ENCODE results near the gene HMGXB3. TPM values are rescaled to one million over a fixed set of nuclear protein-coding genes. Genes with fewer than 3 reads are reported as not detected.
"Not testable (repeated sequence)": the region's sequence is repeated elsewhere in the genome, so short reads cannot be mapped to it uniquely, and the experiment has no call there.

Gene HMGXB3
- total and polyA plus RNA-seq, 11 donors, result 10.7 to 25.9 (median 17.5) TPM

DNA sequence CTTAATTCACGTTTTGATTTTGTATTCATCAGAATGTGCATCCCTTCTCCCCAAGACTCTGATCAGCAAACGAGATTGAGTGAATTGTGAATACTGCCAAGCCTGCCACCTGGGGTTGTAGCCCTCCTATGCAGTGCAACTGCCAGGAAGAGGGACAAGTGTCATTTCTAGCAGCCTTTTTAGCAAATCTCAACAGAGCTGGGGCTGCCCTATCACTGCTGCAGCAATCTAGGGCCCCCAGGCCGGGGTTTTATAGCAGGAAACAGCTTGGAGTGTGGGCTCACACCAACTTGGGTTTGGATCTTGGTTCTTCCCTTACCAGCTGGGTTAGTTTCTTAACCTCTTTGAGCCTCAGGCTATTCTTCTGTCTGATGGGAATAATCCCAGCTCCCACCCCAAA lies 81.8 kb downstream of the HMGXB3 start:
- Histone ChIP-seq H3K36me3 (peaks cover 0 to 36% (median 0%) of the 10 kb centered on the region in 9 donors), H3K4me1 (peaks cover 0 to 37% (median 0%) of the 10 kb centered on the region in 12 donors), H3K9me3 (no peaks in the 10 kb centered on the region), H3K27ac (peak overlapping the region in 5 of 12 donors; percentile 34 to 90 (median 42)), H3K4me3 (peak overlapping the region in 8 of 12 donors; percentile 4 to 65 (median 20)), H3K27me3 (peaks cover 0 to 6% (median 0%) of the 10 kb centered on the region in 9 donors)
- DNase-seq, result peak in 1 of 5 donors; percentile 11
- intact Hi-C loops (cut with DNase I), result no loop called here
- ATAC-seq, result no peak
- TF ChIP-seq, protein P1, sequence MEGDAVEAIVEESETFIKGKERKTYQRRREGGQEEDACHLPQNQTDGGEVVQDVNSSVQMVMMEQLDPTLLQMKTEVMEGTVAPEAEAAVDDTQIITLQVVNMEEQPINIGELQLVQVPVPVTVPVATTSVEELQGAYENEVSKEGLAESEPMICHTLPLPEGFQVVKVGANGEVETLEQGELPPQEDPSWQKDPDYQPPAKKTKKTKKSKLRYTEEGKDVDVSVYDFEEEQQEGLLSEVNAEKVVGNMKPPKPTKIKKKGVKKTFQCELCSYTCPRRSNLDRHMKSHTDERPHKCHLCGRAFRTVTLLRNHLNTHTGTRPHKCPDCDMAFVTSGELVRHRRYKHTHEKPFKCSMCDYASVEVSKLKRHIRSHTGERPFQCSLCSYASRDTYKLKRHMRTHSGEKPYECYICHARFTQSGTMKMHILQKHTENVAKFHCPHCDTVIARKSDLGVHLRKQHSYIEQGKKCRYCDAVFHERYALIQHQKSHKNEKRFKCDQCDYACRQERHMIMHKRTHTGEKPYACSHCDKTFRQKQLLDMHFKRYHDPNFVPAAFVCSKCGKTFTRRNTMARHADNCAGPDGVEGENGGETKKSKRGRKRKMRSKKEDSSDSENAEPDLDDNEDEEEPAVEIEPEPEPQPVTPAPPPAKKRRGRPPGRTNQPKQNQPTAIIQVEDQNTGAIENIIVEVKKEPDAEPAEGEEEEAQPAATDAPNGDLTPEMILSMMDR (IDR thresholded peaks at IDR 0.05), result no peak
- TF ChIP-seq POLR2A (IDR thresholded peaks at IDR 0.05), result no peak
- 51 to 73% (median 62%) methylated on average over 3 of the region's 3 CpGs for WGBS, 4 donors

DNA sequence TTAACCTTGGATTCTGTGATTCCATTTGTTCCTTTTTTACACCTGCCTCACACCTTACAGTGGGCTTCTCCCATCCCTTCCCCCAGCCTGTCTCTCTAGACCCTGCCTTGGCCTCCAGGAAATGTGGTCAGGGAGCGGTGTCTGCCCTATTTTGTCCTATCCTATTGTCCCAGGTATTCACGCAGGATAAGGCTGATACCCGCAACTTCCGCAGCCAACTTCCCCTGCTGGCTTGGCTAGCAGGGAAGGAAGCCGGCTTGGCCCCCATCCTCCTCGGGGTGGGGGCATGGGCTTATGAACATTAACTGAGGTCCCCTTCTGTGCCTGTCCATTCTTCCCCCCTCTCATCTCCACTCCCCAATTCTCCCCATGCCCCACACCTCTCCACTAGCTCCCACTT lies 82.3 kb downstream of the HMGXB3 start:
- ATAC-seq, result peak in 1 of 4 donors; percentile 13
- TF ChIP-seq, protein P1 (IDR thresholded peaks at IDR 0.05), result no peak
- no peak for TF ChIP-seq POLR2A (IDR thresholded peaks at IDR 0.05)
- DNase-seq, result peak in 1 of 5 donors; percentile 34

DNA sequence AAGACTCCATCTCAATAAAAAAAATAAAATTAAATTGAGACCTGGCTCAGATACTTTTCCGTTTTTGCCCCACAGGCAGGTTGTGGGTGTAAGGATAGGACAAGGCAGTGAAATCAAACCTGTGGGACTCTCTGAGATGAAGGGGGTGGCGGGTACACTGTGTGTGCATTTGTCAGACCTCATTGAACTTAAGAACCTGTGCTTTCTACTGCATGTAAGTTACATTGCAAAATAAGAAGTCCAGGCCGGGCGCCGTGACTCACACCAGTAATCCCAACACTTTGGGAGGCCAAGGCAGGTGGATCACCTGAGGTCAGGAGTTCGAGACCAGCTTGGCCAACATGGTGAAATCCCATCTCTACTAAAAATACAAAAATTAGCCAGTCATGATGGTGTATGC lies 84.2 kb downstream of the HMGXB3 start:
- H3K4me1 ChIP-seq, result peaks cover 0 to 40% (median 0%) of the 10 kb centered on the region in 12 donors
- WGBS, 4 donors, result 91 to 98% (median 95%) methylated on average over 6 of the region's 6 CpGs
- H3K27me3 ChIP-seq; H3K9me3 ChIP-seq; ATAC-seq; intact Hi-C loops (cut with DNase I): not testable (repeated sequence)
- H3K36me3 ChIP-seq, result peaks cover 0 to 16% (median 0%) of the 10 kb centered on the region in 9 donors
- H3K4me3 ChIP-seq, result peak overlapping the region in 9 of 12 donors; percentile 17 to 65 (median 41)
- H3K27ac ChIP-seq, result peak overlapping the region in 4 of 12 donors; percentile 6 to 83 (median 56)
- DNase-seq, result peak in 1 of 5 donors; percentile 11

More for the DNA sequence above, 82.3 kb downstream of the HMGXB3 start:
- peaks cover 0 to 6% (median 0%) of the 10 kb centered on the region in 9 donors for H3K27me3 ChIP-seq
- intact Hi-C loops (cut with DNase I), result no loop called here
- H3K36me3 ChIP-seq, result peaks cover 0 to 33% (median 0%) of the 10 kb centered on the region in 9 donors
- peaks cover 0 to 39% (median 0%) of the 10 kb centered on the region in 12 donors for H3K4me1 ChIP-seq
- H3K27ac ChIP-seq, result peak overlapping the region in 4 of 12 donors; percentile 34 to 90 (median 48)
- H3K4me3 ChIP-seq, result peak overlapping the region in 9 of 12 donors; percentile 4 to 65 (median 15)
- H3K9me3 ChIP-seq, result no peaks in the 10 kb centered on the region
- WGBS, 4 donors, result 56 to 72% (median 62%) methylated on average over 6 of the region's 6 CpGs

DNA sequence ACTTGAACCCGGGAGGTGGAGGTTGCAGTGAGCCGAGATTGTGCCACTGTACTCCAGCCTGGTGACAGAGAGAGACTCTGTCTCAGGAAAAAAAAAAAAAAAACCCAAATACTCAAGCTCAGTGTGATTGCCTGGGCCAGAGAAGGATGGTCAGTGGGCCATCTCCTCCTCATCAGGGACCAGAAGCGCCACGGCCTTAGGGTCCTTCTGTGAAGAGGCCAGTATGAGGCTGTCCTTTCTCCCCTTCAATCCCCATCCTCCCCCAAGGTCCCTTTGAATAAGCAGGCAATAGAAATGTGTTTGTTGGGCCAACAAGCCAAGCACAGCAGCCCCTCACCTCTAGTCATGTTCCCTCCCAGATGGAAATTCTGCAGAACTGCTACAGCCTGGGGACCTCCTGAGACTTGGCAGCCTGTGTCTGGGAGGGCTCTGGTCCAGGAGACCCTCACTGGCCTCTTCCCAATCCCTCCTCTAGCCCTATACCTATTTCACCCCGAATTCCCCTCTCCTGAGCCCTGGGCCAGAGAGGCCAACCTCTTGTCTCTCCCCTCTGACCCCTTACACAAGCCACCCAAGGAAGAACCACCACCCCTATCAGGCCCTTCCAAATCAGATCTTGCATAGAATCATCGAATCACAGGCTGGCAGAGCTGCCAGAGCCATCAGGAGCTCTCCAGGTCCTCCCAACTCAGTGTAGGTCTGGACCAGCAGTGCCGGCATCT lies 84.8 kb downstream of the HMGXB3 start:
- 82 to 92% (median 90%) methylated on average over 7 of the region's 7 CpGs for WGBS, 4 donors
- peak overlapping the region in 10 of 12 donors; percentile 12 to 65 (median 38) for H3K4me3 ChIP-seq
- intact Hi-C loops (cut with DNase I), result no loop called here
- TF ChIP-seq, protein P1 (IDR thresholded peaks at IDR 0.05), result no peak
- no peak for TF ChIP-seq POLR2A (IDR thresholded peaks at IDR 0.05)
- H3K36me3 ChIP-seq, result peaks cover 0 to 10% (median 0%) of the 10 kb centered on the region in 9 donors
- H3K9me3 ChIP-seq, result no peaks in the 10 kb centered on the region
- H3K27me3 ChIP-seq, result peaks cover 0 to 6% (median 0%) of the 10 kb centered on the region in 9 donors
- peak overlapping the region in 5 of 12 donors; percentile 18 to 83 (median 50) for H3K27ac ChIP-seq
- H3K4me1 ChIP-seq, result peaks cover 0 to 38% (median 0%) of the 10 kb centered on the region in 12 donors
- DNase-seq, result peak in 1 of 5 donors; percentile 7
- ATAC-seq, result no peak

Measured in heart left ventricle (tissue), 16 donors.